Adipose tissue (tissue), 3 donors: ENCODE data around the gene RBMX. TPM values are rescaled to one million over a fixed set of nuclear protein-coding genes. Genes with fewer than 3 reads are reported as not detected.

Source experiments
- H3K27ac ChIP-seq: one replicate; pipeline ENCODE4 v1.5.1; 2013; ENCODE audit warnings: low read depth, low read length
- WGBS, 3 donors: extraction: QIAGEN DNeasy Blood & Tissue Kit; methylation state at CpG; one replicate each; pipeline ENCODE4 v1.1.7; 2013; 5-methylcytosine and 5-hydroxymethylcytosine counted together
- polyA plus RNA-seq, 3 donors: library from polyadenylated mRNA; stranded (reverse); fragments of 200-250 nt; gene quantifications; one replicate each; pipeline ENCODE4 v1.2.3, GENCODE V29; 2013
- donor health status: healthy with polysubstance abuse.
- donor health status: Bipolar disorder and iron deficiency.
- donor health status: healthy.

Gene RBMX
- polyA plus RNA-seq, 3 donors, result 99.6 to 132 (median 111) TPM

GRCh38 chrX:136856551-136856950, 24.0 kb downstream of the RBMX start:
- 66 to 86% (median 83%) methylated on average over 6 of the region's 6 CpGs for WGBS, 3 donors
- H3K27ac ChIP-seq, result no peak overlapping the region

DNA sequence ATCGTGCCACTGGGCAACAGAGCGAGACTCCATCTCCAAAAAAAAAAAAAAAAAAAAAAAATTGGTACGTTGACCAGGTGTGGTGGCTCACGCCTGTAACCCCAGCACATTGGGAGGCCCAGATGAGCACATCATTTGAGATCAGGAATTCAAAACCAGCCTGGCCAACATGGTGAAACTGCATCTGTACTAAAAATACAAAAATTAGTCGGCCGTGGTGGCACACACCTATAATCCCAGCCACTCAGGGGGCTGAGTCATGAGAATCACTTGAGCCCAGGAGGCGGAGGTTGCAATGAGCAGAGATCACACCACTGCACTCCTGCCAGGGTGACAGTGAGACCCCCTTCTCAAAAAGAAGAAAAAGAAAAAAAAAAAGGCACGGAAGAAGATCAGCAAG, 24.5 kb downstream of the RBMX start:
- WGBS, 3 donors, result 85 to 94% (median 93%) methylated on average over 6 to 8 of the region's 8 CpGs
- H3K27ac ChIP-seq, result no peak overlapping the region

GRCh38 chrX:136851526-136851925, 29.0 kb downstream of the RBMX start:
- WGBS, 3 donors, result 81 to 97% (median 97%) methylated on average over 3 of the region's 3 CpGs
- no peak overlapping the region for H3K27ac ChIP-seq

GRCh38 chrX:136850441-136851175, 29.9 kb downstream of the RBMX start:
- H3K27ac ChIP-seq, result no peak overlapping the region
- WGBS, 3 donors, result 46 to 82% (median 62%) methylated on average over 9 of the region's 9 CpGs

- no peak overlapping the region for H3K27ac ChIP-seq
Observed at GRCh38 chrX:136849395-136849794, 31.1 kb downstream of the RBMX start.

GRCh38 chrX:136847874-136848273, 32.7 kb downstream of the RBMX start:
- whole genome bisulfite sequencing, 3 donors, result 79 to 92% (median 83%) methylated on average over 2 of the region's 2 CpGs
- no peak overlapping the region for H3K27ac ChIP-seq

More at GRCh38 chrX:136849395-136849794, 31.1 kb downstream of the RBMX start:
- 77 to 96% (median 92%) methylated on average over 3 of the region's 3 CpGs for WGBS, 3 donors

GRCh38 chrX:136839196-136839595, 41.3 kb downstream of the RBMX start:
- H3K27ac ChIP-seq, result no peak overlapping the region
- 55 to 71% (median 64%) methylated on average over 1 of the region's 1 CpG for WGBS, 3 donors

DNA sequence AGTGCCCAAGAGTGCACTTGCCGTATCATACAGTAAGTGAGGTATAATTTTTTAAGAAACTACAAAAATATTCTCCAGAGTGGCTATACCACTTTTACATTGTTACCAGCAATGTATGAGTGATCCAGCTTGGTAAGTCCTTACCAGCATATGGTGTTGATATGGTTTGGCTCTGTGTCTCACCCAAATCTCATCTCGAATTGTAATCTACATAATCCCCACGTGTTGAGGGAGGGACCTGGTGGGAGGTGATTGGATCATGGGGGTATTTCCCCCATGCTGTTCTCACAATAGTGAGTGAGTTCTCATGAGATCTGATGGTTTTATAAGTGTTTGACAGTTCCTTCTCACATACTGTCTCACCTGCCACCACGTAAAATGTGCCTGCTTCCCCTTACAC, 44.8 kb downstream of the RBMX start:
- H3K27ac ChIP-seq, result no peak overlapping the region
- WGBS, 3 donors, result 67 to 80% (median 73%) methylated on average over 4 of the region's 4 CpGs

DNA sequence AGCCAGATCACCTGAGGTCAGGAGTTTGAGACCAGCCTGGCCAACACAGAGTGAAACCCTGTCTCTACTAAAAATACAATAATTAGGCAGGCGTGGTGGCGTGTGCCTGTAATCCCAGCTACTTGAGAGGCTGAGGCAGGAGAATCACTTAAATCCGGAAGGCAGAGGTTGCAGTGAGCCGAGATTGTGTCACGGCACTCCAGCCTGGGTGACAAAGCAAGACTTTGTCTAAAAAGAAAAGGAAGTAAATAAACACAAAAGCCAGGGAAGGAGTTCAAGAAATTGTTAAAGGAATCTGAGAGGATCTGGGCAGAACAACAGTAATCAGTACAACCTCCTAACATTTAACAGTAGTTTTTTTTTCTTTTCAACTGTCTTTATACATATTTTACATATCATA, 51.1 kb downstream of the RBMX start:
- H3K27ac ChIP-seq, result no peak overlapping the region
- WGBS, 3 donors, result 51 to 85% (median 82%) methylated on average over 4 to 5 of the region's 5 CpGs

- no peak overlapping the region for H3K27ac ChIP-seq
- WGBS, 3 donors, result 50 to 86% (median 58%) methylated on average over 1 of the region's 1 CpG
Observed at GRCh38 chrX:136828830-136829229, 51.7 kb downstream of the RBMX start.

DNA sequence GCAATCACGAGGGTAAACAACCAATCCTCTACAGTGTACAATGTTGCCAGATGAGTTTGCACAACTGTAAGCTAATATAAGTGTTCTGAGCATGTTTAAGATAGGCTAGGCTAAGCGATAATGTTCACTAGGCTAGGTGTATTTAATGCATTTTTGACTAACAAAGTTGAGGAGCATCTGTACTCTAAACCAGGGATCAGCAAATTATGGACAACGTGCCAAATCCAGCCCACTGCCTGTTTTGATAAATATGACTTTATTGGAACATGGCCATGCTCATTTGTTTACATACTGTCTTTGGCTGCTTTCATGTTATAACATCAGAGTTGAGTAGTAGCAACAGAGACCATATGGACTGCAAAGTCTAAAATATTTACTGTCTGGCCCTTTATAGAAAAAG, 53.5 kb downstream of the RBMX start:
- 31 to 62% (median 50%) methylated on average over 3 of the region's 3 CpGs for WGBS, 3 donors
- no peak overlapping the region for H3K27ac ChIP-seq

DNA sequence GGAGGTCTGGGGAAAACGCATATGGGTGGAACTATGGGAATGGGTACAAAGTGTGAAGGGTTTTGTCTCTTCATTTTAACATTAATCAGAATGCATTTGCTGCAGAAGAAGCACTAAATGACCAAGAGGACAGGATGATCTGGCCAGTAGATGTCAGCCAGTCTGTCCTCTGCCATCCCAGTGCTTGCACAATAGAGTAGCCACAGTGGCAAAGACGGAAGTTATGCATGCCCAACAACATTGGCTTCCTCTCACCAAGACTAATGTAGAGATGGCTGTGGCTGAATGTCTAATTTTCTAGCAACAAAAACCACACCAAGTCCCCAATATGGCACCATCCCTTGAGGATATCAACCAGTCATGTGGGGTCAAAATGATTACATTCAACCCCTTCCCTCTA, 54.8 kb downstream of the RBMX start:
- 85 to 97% (median 85%) methylated on average over 2 of the region's 2 CpGs for WGBS, 3 donors
- H3K27ac ChIP-seq, result no peak overlapping the region

Other genes with a start within 250 kb of the RBMX start
- gene CD40LG, start 232.6 kb downstream of the RBMX start, polyA plus RNA-seq, result under 1 TPM; 0.14 to 0.34 (median 0.24) TPM
- 10 to 100 TPM in 2 of 3 donors, 1 to 10 TPM in 1; 2.7 to 46.5 (median 19.7) TPM for gene ARHGEF6, start 99.8 kb downstream of the RBMX start, polyA plus RNA-seq
- gene GPR101, start 153.3 kb upstream of the RBMX start, polyA plus RNA-seq, result not detected